ENCODE measurements around the gene BTBD16.

The BTBD16 gene

GRCh38 chr10:122280156-122280555, 9.1 kb downstream of the BTBD16 start:
- no peaks in the 10 kb centered on the region for H3K9me3 Mint-ChIP-seq
- peaks cover 6% of the 10 kb centered on the region for H3K27me3 Mint-ChIP-seq
- no peaks in the 10 kb centered on the region for H3K36me3 Mint-ChIP-seq
- H3K27ac Mint-ChIP-seq = no peak overlapping the region
- H3K4me1 Mint-ChIP-seq = no peaks in the 10 kb centered on the region
- H3K4me3 Mint-ChIP-seq = no peak overlapping the region

GRCh38 chr10:122281018-122281626, 10.0 kb downstream of the BTBD16 start:
- Mint-ChIP-seq H3K36me3 (no peaks in the 10 kb centered on the region), H3K4me1 (no peaks in the 10 kb centered on the region)

GRCh38 chr10:122281751-122282150, 10.7 kb downstream of the BTBD16 start:
- H3K27ac Mint-ChIP-seq = no peak overlapping the region
- H3K36me3 Mint-ChIP-seq = no peaks in the 10 kb centered on the region
- H3K27me3 Mint-ChIP-seq = peaks cover 6% of the 10 kb centered on the region
- no peaks in the 10 kb centered on the region for H3K9me3 Mint-ChIP-seq
- H3K4me3 Mint-ChIP-seq = no peak overlapping the region
- no peaks in the 10 kb centered on the region for H3K4me1 Mint-ChIP-seq

More at GRCh38 chr10:122281018-122281626, 10.0 kb downstream of the BTBD16 start:
- Mint-ChIP-seq H3K27ac (no peak overlapping the region), H3K27me3 (peaks cover 6% of the 10 kb centered on the region), H3K4me3 (no peak overlapping the region), H3K9me3 (no peaks in the 10 kb centered on the region)

GRCh38 chr10:122282253-122282671, 11.2 kb downstream of the BTBD16 start:
- Mint-ChIP-seq H3K4me1 (no peaks in the 10 kb centered on the region), H3K4me3 (no peak overlapping the region)

GRCh38 chr10:122282909-122283308, 11.8 kb downstream of the BTBD16 start:
- no peaks in the 10 kb centered on the region for H3K9me3 Mint-ChIP-seq
- H3K36me3 Mint-ChIP-seq = no peaks in the 10 kb centered on the region
- H3K4me1 Mint-ChIP-seq = no peaks in the 10 kb centered on the region
- H3K27me3 Mint-ChIP-seq = peaks cover 6% of the 10 kb centered on the region
- H3K4me3 Mint-ChIP-seq = no peak overlapping the region
- no peak overlapping the region for H3K27ac Mint-ChIP-seq

More at GRCh38 chr10:122282253-122282671, 11.2 kb downstream of the BTBD16 start:
- no peaks in the 10 kb centered on the region for H3K36me3 Mint-ChIP-seq
- H3K27ac Mint-ChIP-seq = no peak overlapping the region
- H3K27me3 Mint-ChIP-seq = peaks cover 6% of the 10 kb centered on the region
- H3K9me3 Mint-ChIP-seq = no peaks in the 10 kb centered on the region

GRCh38 chr10:122285506-122286444, 14.7 kb downstream of the BTBD16 start:
- no peaks in the 10 kb centered on the region for H3K4me1 Mint-ChIP-seq
- H3K27ac Mint-ChIP-seq = no peak overlapping the region
- H3K9me3 Mint-ChIP-seq = no peaks in the 10 kb centered on the region

GRCh38 chr10:122286867-122287266, 15.8 kb downstream of the BTBD16 start:
- no peaks in the 10 kb centered on the region for H3K9me3 Mint-ChIP-seq
- peaks cover 2% of the 10 kb centered on the region for H3K27me3 Mint-ChIP-seq
- no peak overlapping the region for H3K27ac Mint-ChIP-seq

More at GRCh38 chr10:122285506-122286444, 14.7 kb downstream of the BTBD16 start:
- H3K36me3 Mint-ChIP-seq = no peaks in the 10 kb centered on the region
- H3K4me3 Mint-ChIP-seq = no peak overlapping the region
- H3K27me3 Mint-ChIP-seq = peaks cover 3% of the 10 kb centered on the region

GRCh38 chr10:122287570-122287969, 16.5 kb downstream of the BTBD16 start:
- Mint-ChIP-seq H3K27ac (no peak overlapping the region), H3K4me1 (no peaks in the 10 kb centered on the region), H3K36me3 (no peaks in the 10 kb centered on the region), H3K27me3 (no peaks in the 10 kb centered on the region), H3K4me3 (no peak overlapping the region), H3K9me3 (no peaks in the 10 kb centered on the region)

More at GRCh38 chr10:122286867-122287266, 15.8 kb downstream of the BTBD16 start:
- H3K4me3 Mint-ChIP-seq = no peak overlapping the region
- no peaks in the 10 kb centered on the region for H3K4me1 Mint-ChIP-seq
- H3K36me3 Mint-ChIP-seq = no peaks in the 10 kb centered on the region

- H3K27ac Mint-ChIP-seq = no peak overlapping the region
- H3K4me1 Mint-ChIP-seq = no peaks in the 10 kb centered on the region
- H3K4me3 Mint-ChIP-seq = no peak overlapping the region
- no peaks in the 10 kb centered on the region for H3K27me3 Mint-ChIP-seq
- no peaks in the 10 kb centered on the region for H3K36me3 Mint-ChIP-seq
- H3K9me3 Mint-ChIP-seq = no peaks in the 10 kb centered on the region
These were observed 17.2 kb downstream of the BTBD16 start for GRCh38 chr10:122288262-122288661.

- H3K4me3 Mint-ChIP-seq = no peak overlapping the region
These were observed 17.8 kb downstream of the BTBD16 start for GRCh38 chr10:122288917-122289316.

GRCh38 chr10:122290334-122290733, 19.2 kb downstream of the BTBD16 start:
- H3K36me3 Mint-ChIP-seq = no peaks in the 10 kb centered on the region
- H3K4me3 Mint-ChIP-seq = no peak overlapping the region
- peaks cover 5% of the 10 kb centered on the region for H3K4me1 Mint-ChIP-seq
- no peaks in the 10 kb centered on the region for H3K9me3 Mint-ChIP-seq
- no peak overlapping the region for H3K27ac Mint-ChIP-seq
- no peaks in the 10 kb centered on the region for H3K27me3 Mint-ChIP-seq

More at GRCh38 chr10:122288917-122289316, 17.8 kb downstream of the BTBD16 start:
- Mint-ChIP-seq H3K4me1 (no peaks in the 10 kb centered on the region), H3K36me3 (no peaks in the 10 kb centered on the region), H3K27ac (no peak overlapping the region), H3K27me3 (no peaks in the 10 kb centered on the region), H3K9me3 (no peaks in the 10 kb centered on the region)

- Mint-ChIP-seq H3K36me3 (no peaks in the 10 kb centered on the region), H3K4me3 (no peak overlapping the region), H3K27me3 (no peaks in the 10 kb centered on the region), H3K9me3 (no peaks in the 10 kb centered on the region), H3K27ac (no peak overlapping the region), H3K4me1 (peaks cover 5% of the 10 kb centered on the region)
These were observed 19.9 kb downstream of the BTBD16 start for GRCh38 chr10:122290833-122291532.

- H3K27me3 Mint-ChIP-seq = no peaks in the 10 kb centered on the region
- peaks cover 5% of the 10 kb centered on the region for H3K4me1 Mint-ChIP-seq
- H3K27ac Mint-ChIP-seq = no peak overlapping the region
- no peaks in the 10 kb centered on the region for H3K36me3 Mint-ChIP-seq
- no peaks in the 10 kb centered on the region for H3K9me3 Mint-ChIP-seq
- no peak overlapping the region for H3K4me3 Mint-ChIP-seq
These were observed 20.6 kb downstream of the BTBD16 start for GRCh38 chr10:122291739-122292138.

- Mint-ChIP-seq H3K4me1 (peaks cover 5% of the 10 kb centered on the region), H3K9me3 (no peaks in the 10 kb centered on the region), H3K4me3 (no peak overlapping the region), H3K36me3 (no peaks in the 10 kb centered on the region), H3K27ac (no peak overlapping the region), H3K27me3 (no peaks in the 10 kb centered on the region)
These were observed 21.3 kb downstream of the BTBD16 start for GRCh38 chr10:122292376-122292775.

- Mint-ChIP-seq H3K9me3 (no peaks in the 10 kb centered on the region), H3K27ac (no peak overlapping the region), H3K36me3 (no peaks in the 10 kb centered on the region), H3K4me3 (no peak overlapping the region), H3K4me1 (peaks cover 5% of the 10 kb centered on the region), H3K27me3 (no peaks in the 10 kb centered on the region)
These were observed 22.3 kb downstream of the BTBD16 start for GRCh38 chr10:122293156-122293960.
